GM12873 (cell line): ENCODE results near the gene KRT82.

Source experiments
- TF ChIP-seq, protein P1 (sequence below): IDR thresholded peaks from 2 replicates; pipeline ENCODE4 v1.5.1; 2012; ENCODE audit warnings: low read depth, mild to moderate bottlenecking, moderate library complexity, low read length, control low read depth; ENCODE audit not compliant: insufficient read depth; ENCODE audit errors: missing control alignments

KRT82 gene

DNA sequence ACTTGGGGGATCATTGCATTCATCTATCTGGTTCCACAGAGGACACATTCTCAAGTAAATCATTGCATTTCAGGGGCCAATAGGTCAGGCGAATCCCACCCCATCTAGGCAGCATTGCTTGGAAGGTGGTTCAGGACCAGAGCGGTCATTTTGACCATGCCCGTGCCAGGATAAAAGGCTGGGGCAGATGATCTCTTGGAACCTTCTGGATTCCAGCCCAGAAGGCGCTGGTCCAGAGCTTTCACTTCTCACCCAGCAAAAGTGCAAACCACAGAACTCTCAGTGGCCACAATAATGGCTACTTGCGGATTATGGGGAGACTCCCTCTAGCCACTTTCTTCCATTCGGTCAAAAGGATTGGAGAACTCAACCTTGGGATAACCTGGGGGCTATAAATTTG, 38.3 kb downstream of the KRT82 start:
- TF ChIP-seq, protein P1, sequence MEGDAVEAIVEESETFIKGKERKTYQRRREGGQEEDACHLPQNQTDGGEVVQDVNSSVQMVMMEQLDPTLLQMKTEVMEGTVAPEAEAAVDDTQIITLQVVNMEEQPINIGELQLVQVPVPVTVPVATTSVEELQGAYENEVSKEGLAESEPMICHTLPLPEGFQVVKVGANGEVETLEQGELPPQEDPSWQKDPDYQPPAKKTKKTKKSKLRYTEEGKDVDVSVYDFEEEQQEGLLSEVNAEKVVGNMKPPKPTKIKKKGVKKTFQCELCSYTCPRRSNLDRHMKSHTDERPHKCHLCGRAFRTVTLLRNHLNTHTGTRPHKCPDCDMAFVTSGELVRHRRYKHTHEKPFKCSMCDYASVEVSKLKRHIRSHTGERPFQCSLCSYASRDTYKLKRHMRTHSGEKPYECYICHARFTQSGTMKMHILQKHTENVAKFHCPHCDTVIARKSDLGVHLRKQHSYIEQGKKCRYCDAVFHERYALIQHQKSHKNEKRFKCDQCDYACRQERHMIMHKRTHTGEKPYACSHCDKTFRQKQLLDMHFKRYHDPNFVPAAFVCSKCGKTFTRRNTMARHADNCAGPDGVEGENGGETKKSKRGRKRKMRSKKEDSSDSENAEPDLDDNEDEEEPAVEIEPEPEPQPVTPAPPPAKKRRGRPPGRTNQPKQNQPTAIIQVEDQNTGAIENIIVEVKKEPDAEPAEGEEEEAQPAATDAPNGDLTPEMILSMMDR: no peak

DNA sequence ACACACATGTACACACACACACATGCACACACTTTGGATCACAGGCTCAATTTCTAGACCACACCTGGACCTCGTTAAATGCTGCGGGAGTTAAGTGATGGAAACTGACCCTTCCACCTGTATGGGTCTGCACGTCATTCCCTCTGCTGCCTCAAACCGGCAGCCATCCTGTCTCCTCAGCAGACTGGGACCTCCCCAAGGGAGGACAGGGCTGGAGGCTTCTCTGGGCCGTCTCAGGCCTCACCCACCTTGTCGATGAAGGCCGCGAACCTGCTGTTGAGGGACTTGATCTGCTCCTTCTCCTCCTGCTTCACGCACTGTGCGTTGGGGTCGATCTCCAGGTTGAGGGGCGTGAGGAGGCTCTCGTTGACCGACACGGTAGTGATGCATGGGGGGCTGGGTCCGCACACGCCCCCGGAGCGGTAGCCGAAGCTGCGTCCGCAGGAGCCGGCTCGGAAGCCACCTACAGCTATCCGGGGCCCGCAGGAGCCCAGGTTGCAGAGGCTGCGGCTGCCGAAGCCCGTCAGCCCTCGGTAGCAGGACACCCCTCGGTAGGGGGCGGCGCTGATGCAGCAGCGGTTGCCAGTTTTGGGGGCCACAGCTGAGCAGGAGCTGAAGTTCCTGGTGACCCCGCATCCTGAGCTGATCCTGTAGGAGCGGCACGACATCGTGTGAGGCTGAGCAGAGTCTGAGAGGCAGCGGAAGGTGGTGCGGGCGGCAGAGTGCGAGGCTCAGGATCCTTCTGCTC, 39.2 kb downstream of the KRT82 start, which contains the start of gene KRT85:
KRT85 (minus strand) TSS at position 744 of the 748 bp plus-strand sequence; CDS start at position 668, 76 bp downstream.
- TF ChIP-seq, protein P1: no peak

DNA sequence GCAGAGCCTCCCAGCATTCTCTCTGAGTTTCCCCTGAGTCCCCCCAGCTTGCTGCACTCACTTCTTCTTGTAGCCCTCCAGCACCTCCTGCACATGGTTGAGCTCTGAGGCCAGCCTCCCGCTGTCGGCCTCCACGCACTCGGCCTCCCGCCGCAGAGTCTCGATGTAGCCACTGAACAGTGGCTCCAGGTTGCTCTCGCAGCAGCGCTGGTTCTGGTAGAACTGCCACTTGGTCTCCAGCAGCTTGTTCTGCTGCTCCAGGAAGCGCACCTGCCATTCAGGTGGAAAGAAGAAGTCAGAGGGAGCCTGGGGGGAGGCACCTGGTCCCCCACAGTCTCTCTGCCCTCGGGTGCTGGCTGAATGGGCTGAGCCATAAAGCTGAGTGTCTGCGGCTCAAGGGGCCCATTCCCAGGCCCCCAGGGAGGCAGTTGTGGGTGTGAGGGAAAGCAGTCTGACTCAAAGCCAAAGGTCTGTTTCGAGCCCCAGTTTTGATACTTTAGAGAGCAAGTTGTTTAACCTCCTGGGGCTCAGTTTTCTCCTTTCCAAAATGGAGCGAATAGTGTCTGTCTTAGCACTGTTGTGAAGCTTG, 41.1 kb downstream of the KRT82 start:
- TF ChIP-seq, protein P1: no peak

DNA sequence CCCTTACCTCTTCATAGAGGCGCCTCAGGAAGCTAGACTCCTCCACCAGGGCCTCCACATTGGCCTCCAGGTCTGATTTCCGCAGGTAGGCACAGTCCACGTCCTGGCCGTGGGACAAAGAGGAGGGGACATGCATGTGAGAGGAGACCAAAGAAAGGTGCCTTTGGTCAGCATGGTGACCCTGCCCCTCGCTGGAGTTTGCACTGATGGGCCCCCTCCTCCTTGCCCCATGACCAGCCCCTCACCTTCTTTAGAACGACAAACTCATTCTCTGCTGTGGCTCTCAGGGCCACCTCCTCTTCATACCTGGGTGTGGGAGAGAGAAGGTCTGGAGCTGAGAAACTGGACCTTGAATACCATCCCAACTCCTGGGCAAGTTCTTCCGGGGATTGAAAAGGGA, 42.1 kb downstream of the KRT82 start:
- TF ChIP-seq, protein P1: no peak

DNA sequence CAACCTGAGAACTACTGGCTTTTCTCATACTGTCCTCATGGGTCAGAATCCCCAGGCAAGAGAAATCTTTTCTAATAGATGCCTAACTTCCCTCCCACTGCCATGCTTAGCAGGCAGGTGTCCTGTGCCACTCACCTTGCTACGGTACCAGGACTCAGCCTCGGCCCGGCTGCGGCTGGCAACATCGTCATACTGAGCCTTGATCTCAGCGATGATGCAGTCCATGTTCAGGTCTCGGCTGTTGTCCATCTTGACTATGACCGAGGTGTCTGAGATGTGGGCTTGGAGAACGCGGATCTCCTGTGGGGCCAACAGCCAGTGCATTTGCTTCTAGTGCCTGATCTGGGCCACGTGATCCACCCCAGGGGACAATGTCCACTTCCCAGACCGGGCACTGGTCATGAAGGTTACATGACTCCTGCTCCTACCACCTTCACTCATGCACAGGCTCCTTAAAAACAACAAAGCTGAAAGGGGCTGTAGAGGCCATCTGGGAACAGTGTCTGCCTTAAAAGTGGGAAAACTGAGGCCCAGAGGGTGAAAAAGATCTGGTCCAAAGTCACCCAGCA, 42.9 kb downstream of the KRT82 start:
- TF ChIP-seq, protein P1: no peak

DNA sequence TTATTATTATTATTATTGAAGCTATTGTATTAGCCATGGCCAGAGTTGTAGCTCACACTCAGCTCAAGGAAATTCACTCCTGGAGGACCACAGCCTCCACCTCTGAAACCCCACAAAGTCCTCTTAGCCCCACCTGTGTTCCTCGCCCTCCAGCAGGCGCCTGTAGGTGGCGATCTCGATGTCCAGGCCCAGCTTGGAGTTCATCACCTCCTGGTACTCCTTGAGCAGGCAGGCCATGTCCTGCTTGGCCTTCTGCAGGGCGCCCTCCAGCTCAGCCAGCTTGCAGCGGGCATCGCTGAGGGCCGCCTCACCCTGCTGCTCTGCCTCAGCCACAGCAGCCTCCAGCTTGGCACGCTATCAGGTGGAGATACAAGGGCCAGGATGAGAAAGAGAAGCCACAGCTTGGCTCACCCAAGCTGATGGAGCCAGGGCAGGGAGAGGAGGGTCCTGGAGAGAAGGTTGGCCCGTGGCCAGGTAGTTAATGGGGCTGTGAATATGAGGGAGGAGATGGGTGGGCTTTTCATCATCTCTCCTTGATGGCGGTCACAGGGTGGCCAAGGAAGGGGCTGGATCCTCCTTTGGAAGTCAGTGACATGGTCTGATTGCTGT, 43.9 kb downstream of the KRT82 start:
- TF ChIP-seq, protein P1: peak; percentile 57

DNA sequence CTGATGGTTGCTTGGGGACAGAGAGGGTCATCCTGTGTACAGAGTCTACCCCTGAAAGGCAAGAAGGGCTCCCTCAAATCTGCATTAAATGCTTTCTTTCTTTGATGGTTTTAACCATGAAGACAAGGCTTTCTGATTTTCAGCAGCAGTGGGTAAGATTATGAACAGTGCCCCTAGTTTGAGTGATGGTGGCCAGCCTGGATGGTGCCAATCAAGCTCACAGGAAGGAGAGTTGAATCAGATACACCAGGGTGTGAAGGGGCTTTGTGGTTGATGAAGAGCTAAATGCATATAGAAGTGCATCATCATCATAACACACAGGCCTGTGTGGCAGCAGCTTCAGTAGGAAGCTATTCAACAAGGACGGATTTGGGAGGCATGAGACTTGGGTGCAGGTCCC, 44.6 kb downstream of the KRT82 start:
- TF ChIP-seq, protein P1: no peak
